H9 (cell line): ENCODE measurements around the gene EIF2D. TPM values are rescaled to one million over a fixed set of nuclear protein-coding genes. Genes with fewer than 3 reads are reported as not detected.

ENCODE experiments used
- DNase-seq: peaks from one replicate; pipeline ENCODE4 v3.0.0-alpha.2; 2017
- H2AFZ ChIP-seq: one replicate; pipeline ENCODE4 v1.6.1; 2013; ENCODE audit warnings: mild to moderate bottlenecking, low read length, control low read depth, moderate library complexity
- H2AK5ac ChIP-seq: 2 replicates; pipeline ENCODE4 v1.6.1; 2013; ENCODE audit warnings: low read length, control low read depth, mixed read lengths; ENCODE audit not compliant: insufficient read length
- H2BK120ac ChIP-seq: one replicate; pipeline ENCODE4 v1.6.1; 2013; ENCODE audit warnings: low read depth, mild to moderate bottlenecking, low read length, control low read depth, inconsistent platforms; ENCODE audit not compliant: poor library complexity, severe bottlenecking
- H2BK12ac ChIP-seq: 2 replicates; pipeline ENCODE4 v1.6.1; 2013; ENCODE audit warnings: low read length, control low read depth, mixed read lengths, low read depth; ENCODE audit not compliant: insufficient read length
- H2BK15ac ChIP-seq: 2 replicates; pipeline ENCODE4 v1.6.1; 2013; ENCODE audit warnings: low read depth, low read length, control low read depth
- H2BK20ac ChIP-seq: one replicate; pipeline ENCODE4 v1.6.1; 2013; ENCODE audit warnings: low read depth, mild to moderate bottlenecking, low read length, control low read depth, inconsistent platforms; ENCODE audit not compliant: poor library complexity, severe bottlenecking
- H2BK5ac ChIP-seq: 2 replicates; pipeline ENCODE4 v1.6.1; 2013; ENCODE audit warnings: low read length, control low read depth, mixed read lengths; ENCODE audit not compliant: insufficient read length
- H3K14ac ChIP-seq: 2 replicates; pipeline ENCODE4 v1.6.1; 2013; ENCODE audit warnings: low read length, control low read depth; ENCODE audit not compliant: insufficient read depth
- H3K18ac ChIP-seq: 2 replicates; pipeline ENCODE4 v1.6.1; 2013; ENCODE audit warnings: low read depth, mild to moderate bottlenecking, mixed read lengths, low read length, control low read depth; ENCODE audit not compliant: insufficient read length
- H3K23ac ChIP-seq: 2 replicates; pipeline ENCODE4 v1.6.1; 2013; ENCODE audit warnings: low read length, control low read depth, mixed read lengths, low read depth; ENCODE audit not compliant: insufficient read length
- H3K23me2 ChIP-seq: 2 replicates; pipeline ENCODE4 v1.6.1; 2013; ENCODE audit warnings: low read depth, mild to moderate bottlenecking, mixed read lengths, low read length, control low read depth; ENCODE audit not compliant: insufficient read length, poor library complexity, severe bottlenecking
- H3K27ac ChIP-seq: 2 replicates; pipeline ENCODE4 v1.5.1; 2013; ENCODE audit warnings: low read length, control low read depth, mixed read lengths, low read depth; ENCODE audit not compliant: insufficient read length
- H3K27me3 ChIP-seq: 2 replicates; pipeline ENCODE4 v1.6.1; 2013; ENCODE audit warnings: low read length, control low read depth, inconsistent platforms; ENCODE audit not compliant: insufficient read depth
- H3K4ac ChIP-seq: 2 replicates; pipeline ENCODE4 v1.6.1; 2013; ENCODE audit warnings: low read depth, mild to moderate bottlenecking, control low read depth, inconsistent platforms, low read length, moderate library complexity
- H3K4me1 ChIP-seq: 2 replicates; pipeline ENCODE4 v1.6.1; 2013; ENCODE audit warnings: low read length, control low read depth, inconsistent platforms; ENCODE audit not compliant: insufficient read depth
- H3K4me2 ChIP-seq: 2 replicates; pipeline ENCODE4 v1.6.1; 2013; ENCODE audit warnings: low read length, control low read depth, mixed read lengths; ENCODE audit not compliant: insufficient read length, insufficient read depth
- H3K56ac ChIP-seq: 2 replicates; pipeline ENCODE4 v1.6.1; 2013; ENCODE audit warnings: low read depth, mild to moderate bottlenecking, mixed read lengths, low read length, control low read depth; ENCODE audit not compliant: insufficient read length
- H3K79me1 ChIP-seq: 2 replicates; pipeline ENCODE4 v1.6.1; 2013; ENCODE audit warnings: low read depth, mild to moderate bottlenecking, moderate library complexity, low read length, control low read depth, inconsistent platforms; ENCODE audit not compliant: insufficient read depth, poor library complexity, severe bottlenecking
- H3K79me2 ChIP-seq: 2 replicates; pipeline ENCODE4 v1.6.1; 2013; ENCODE audit warnings: low read length, control low read depth, inconsistent platforms; ENCODE audit not compliant: insufficient read depth
- H3K9ac ChIP-seq: 2 replicates; pipeline ENCODE4 v1.6.1; 2013; ENCODE audit warnings: low read length, control low read depth, mixed read lengths; ENCODE audit not compliant: insufficient read length; ENCODE audit errors: extremely low read depth
- H3K9me3 ChIP-seq: one replicate; pipeline ENCODE4 v1.6.1; 2013; ENCODE audit warnings: low read depth, low read length, inconsistent platforms; ENCODE audit not compliant: control insufficient read depth
- H3T11ph ChIP-seq: one replicate; pipeline ENCODE4 v1.6.1; 2013; ENCODE audit warnings: mild to moderate bottlenecking, low read length, control low read depth, inconsistent platforms
- H4K20me1 ChIP-seq: one replicate; pipeline ENCODE4 v1.6.1; 2013; ENCODE audit not compliant: control insufficient read depth, insufficient read length, insufficient read depth
- H4K5ac ChIP-seq: 2 replicates; pipeline ENCODE4 v1.6.1; 2013; ENCODE audit warnings: low read depth, mild to moderate bottlenecking, mixed read lengths, low read length, control low read depth; ENCODE audit not compliant: insufficient read length
- H4K8ac ChIP-seq: replicated peaks from 2 replicates; pipeline ENCODE4 v1.6.1; 2013; ENCODE audit warnings: low read length, control low read depth, mixed read lengths, low read depth; ENCODE audit not compliant: insufficient read length
- H4K91ac ChIP-seq: 2 replicates; pipeline ENCODE4 v1.6.1; 2013; ENCODE audit warnings: low read depth, mild to moderate bottlenecking, moderate library complexity, mixed read lengths, low read length, control low read depth; ENCODE audit not compliant: insufficient read length
- H3K27ac Mint-ChIP-seq, 3 experiments: 2 replicates in 2 of 3; 3 replicates in 1 of 3; pipeline ENCODE4 v1.8.0; 2020 to 2021; ENCODE audit warnings: mixed read lengths in 3 of 3, mild to moderate bottlenecking in 1 of 3, moderate library complexity in 1 of 3
- H3K27me3 Mint-ChIP-seq: 2 replicates; pipeline ENCODE4 v1.8.0; 2021; ENCODE audit warnings: low read depth, mild to moderate bottlenecking, moderate library complexity, mixed read lengths
- H3K36me3 Mint-ChIP-seq, 3 experiments: 2 replicates in 2 of 3; 3 replicates in 1 of 3; pipeline ENCODE4 v1.8.0; 2020 to 2021; ENCODE audit warnings: low read depth in 3 of 3, mixed read lengths in 3 of 3; ENCODE audit not compliant: insufficient read depth in 1 of 3
- H3K4me1 Mint-ChIP-seq, 2 experiments: 2 replicates each; pipeline ENCODE4 v1.8.0; 2020; ENCODE audit warnings: mixed read lengths in 2 of 2
- H3K4me3 Mint-ChIP-seq, 2 experiments: 2 replicates in 1 of 2; 3 replicates in 1 of 2; pipeline ENCODE4 v1.8.0; 2020 to 2021; ENCODE audit warnings: mild to moderate bottlenecking in 2 of 2, mixed read lengths in 2 of 2, moderate library complexity in 1 of 2
- H3K9me3 Mint-ChIP-seq, 2 experiments: 2 replicates in 1 of 2; 3 replicates in 1 of 2; pipeline ENCODE4 v1.8.0; 2020; ENCODE audit warnings: mild to moderate bottlenecking in 2 of 2, mixed read lengths in 2 of 2, moderate library complexity in 1 of 2
- WGBS: extraction: QIAGEN DNeasy Blood & Tissue Kit; methylation state at CpG from one replicate; pipeline ENCODE4 v1.1.7; 2013; ENCODE audit warnings: missing lambda C conversion rate, low lambda C conversion rate, mixed read lengths; ENCODE audit not compliant: insufficient read length; ENCODE audit errors: extremely low coverage; 5-methylcytosine and 5-hydroxymethylcytosine counted together
- total RNA-seq: library from RNA; stranded (reverse); gene quantifications from 2 replicates; pipeline ENCODE4 v1.2.1, GENCODE V29; 2021
- TF ChIP-seq, protein P1 (sequence below): fragments of 200-600 bp; sonication (generic); conservative IDR thresholded peaks from 3 replicates; pipeline ENCODE4 v1.8.0; 2021; ENCODE audit warnings: antibody characterized with exemption, mild to moderate bottlenecking

The EIF2D gene
- total RNA-seq, 1 experiment from 2014 or later: 35.8 TPM

DNA sequence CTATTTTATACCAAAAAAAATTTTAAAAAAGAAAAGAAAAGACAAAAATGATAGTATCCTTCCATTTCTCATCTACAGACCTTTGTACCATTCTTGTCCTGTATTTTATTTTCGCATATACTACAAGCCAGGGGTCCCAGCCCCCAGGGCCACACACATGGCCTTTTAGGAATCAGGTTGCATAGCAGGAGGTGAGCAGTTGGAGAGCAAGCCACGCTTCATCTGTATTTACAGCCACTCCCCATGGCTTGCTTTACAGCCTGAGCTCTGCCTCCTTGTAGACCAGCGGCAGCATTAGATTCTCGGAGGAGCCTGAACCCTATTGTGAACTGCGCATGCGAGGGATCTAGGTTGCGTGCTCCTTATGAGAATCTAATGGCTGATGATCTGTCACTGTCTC lies 65.2 kb downstream of the EIF2D start:
- Histone ChIP-seq H2BK12ac (no peak overlapping the region), H3K4me1 (no peaks in the 10 kb centered on the region; the same call in 1 of the 2 replicates), H4K8ac (no peak overlapping the region), H2BK15ac (no peak overlapping the region), H3K27me3 (no peaks in the 10 kb centered on the region), H3K18ac (no peak overlapping the region), H2BK20ac (no peak overlapping the region), H2AK5ac (no peak overlapping the region), H4K20me1 (no peaks in the 10 kb centered on the region), H3K4ac (no peak overlapping the region), H3K79me2 (no peaks in the 10 kb centered on the region), H2AFZ (no peak overlapping the region), H4K91ac (no peak overlapping the region), H3K56ac (no peak overlapping the region), H2BK5ac (no peak overlapping the region), H3K23me2 (no peaks in the 10 kb centered on the region), H3K4me2 (no peak overlapping the region), H3T11ph (no peak overlapping the region), H2BK120ac (no peak overlapping the region), H3K27ac (no peak overlapping the region), H4K5ac (no peak overlapping the region), H3K9me3 (no peaks in the 10 kb centered on the region), H3K23ac (no peak overlapping the region), H3K79me1 (no peaks in the 10 kb centered on the region), H3K14ac (no peak overlapping the region), H3K9ac (no peak overlapping the region)
- Mint-ChIP-seq H3K9me3 (peaks cover 0 to 2% of the 10 kb centered on the region in 2 experiments; a peak in 1 of 5 replicates), H3K36me3 (no peaks in the 10 kb centered on the region), H3K27ac (no peak overlapping the region), H3K4me3 (no peak overlapping the region), H3K27me3 (peaks cover 7% of the 10 kb centered on the region), H3K4me1 (peaks cover 6 to 11% of the 10 kb centered on the region in 2 experiments)
- DNase-seq: no peak
- WGBS: no CpG with 5 or more reads among the region's 7 CpGs
- TF ChIP-seq, protein P1, sequence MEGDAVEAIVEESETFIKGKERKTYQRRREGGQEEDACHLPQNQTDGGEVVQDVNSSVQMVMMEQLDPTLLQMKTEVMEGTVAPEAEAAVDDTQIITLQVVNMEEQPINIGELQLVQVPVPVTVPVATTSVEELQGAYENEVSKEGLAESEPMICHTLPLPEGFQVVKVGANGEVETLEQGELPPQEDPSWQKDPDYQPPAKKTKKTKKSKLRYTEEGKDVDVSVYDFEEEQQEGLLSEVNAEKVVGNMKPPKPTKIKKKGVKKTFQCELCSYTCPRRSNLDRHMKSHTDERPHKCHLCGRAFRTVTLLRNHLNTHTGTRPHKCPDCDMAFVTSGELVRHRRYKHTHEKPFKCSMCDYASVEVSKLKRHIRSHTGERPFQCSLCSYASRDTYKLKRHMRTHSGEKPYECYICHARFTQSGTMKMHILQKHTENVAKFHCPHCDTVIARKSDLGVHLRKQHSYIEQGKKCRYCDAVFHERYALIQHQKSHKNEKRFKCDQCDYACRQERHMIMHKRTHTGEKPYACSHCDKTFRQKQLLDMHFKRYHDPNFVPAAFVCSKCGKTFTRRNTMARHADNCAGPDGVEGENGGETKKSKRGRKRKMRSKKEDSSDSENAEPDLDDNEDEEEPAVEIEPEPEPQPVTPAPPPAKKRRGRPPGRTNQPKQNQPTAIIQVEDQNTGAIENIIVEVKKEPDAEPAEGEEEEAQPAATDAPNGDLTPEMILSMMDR: no peak
